Suppressor macrophage treated with lipopolysaccharide for 4 hours (primary cell): ENCODE data around the gene FRMPD1.

Experiments used
- DNase-seq: peaks from one replicate; pipeline ENCODE4 v3.0.0-alpha.2; 2020

The FRMPD1 gene

GRCh38 chr9:37679649-37680402, 29.1 kb downstream of the FRMPD1 start:
- DNase-seq, result no peak

GRCh38 chr9:37682951-37683350, 32.2 kb downstream of the FRMPD1 start:
- no peak for DNase-seq

GRCh38 chr9:37683531-37684371, 33.0 kb downstream of the FRMPD1 start:
- DNase-seq, result no peak

- DNase-seq, result no peak
Observed at GRCh38 chr9:37692622-37693221, 42.0 kb downstream of the FRMPD1 start.

- no peak for DNase-seq
Observed at GRCh38 chr9:37693260-37693659, 42.5 kb downstream of the FRMPD1 start.

GRCh38 chr9:37694355-37694754, 43.6 kb downstream of the FRMPD1 start:
- DNase-seq, result no peak

- DNase-seq, result no peak
Observed at GRCh38 chr9:37696528-37696927, 45.8 kb downstream of the FRMPD1 start.

- no peak for DNase-seq
Observed at GRCh38 chr9:37700131-37700530, 49.4 kb downstream of the FRMPD1 start.

- no peak for DNase-seq
Observed at GRCh38 chr9:37700900-37701299, 50.1 kb downstream of the FRMPD1 start.

- DNase-seq, result no peak
Observed at GRCh38 chr9:37705787-37706186, 55.0 kb downstream of the FRMPD1 start.

- DNase-seq, result no peak
Observed at GRCh38 chr9:37706290-37706689, 55.5 kb downstream of the FRMPD1 start.

- DNase-seq, result no peak
Observed at GRCh38 chr9:37707748-37708147, 57.0 kb downstream of the FRMPD1 start.

GRCh38 chr9:37710046-37710445, 59.3 kb downstream of the FRMPD1 start:
- DNase-seq, result no peak

GRCh38 chr9:37715260-37715659, 64.5 kb downstream of the FRMPD1 start:
- no peak for DNase-seq

GRCh38 chr9:37715991-37716505, 65.3 kb downstream of the FRMPD1 start:
- DNase-seq, result no peak

GRCh38 chr9:37719526-37719925, 68.8 kb downstream of the FRMPD1 start:
- no peak for DNase-seq

GRCh38 chr9:37727013-37727412, 76.3 kb downstream of the FRMPD1 start:
- DNase-seq, result no peak

GRCh38 chr9:37729499-37729898, 78.7 kb downstream of the FRMPD1 start:
- DNase-seq, result no peak

GRCh38 chr9:37730256-37730655, 79.5 kb downstream of the FRMPD1 start:
- no peak for DNase-seq

GRCh38 chr9:37730839-37731238, 80.1 kb downstream of the FRMPD1 start:
- DNase-seq, result no peak

GRCh38 chr9:37732086-37732741, 81.5 kb downstream of the FRMPD1 start:
- DNase-seq, result no peak

- no peak for DNase-seq
Observed at GRCh38 chr9:37732952-37733351, 82.2 kb downstream of the FRMPD1 start.

GRCh38 chr9:37739222-37739621, 88.5 kb downstream of the FRMPD1 start:
- DNase-seq, result no peak
